Common myeloid progenitor, CD34-positive (primary cell): ENCODE measurements around the gene TNRC6C.

Experiments used
- CTCF ChIA-PET: fragments of 350-600 bp; sonication (Branson Sonifier 250); formaldehyde crosslinking; loops from one replicate; lab custom pipeline; 2021; ENCODE audit warnings: antibody characterized with exemption; lab: Charles Lee
- POLR2A ChIA-PET: fragments of 350-600 bp; sonication (Branson Sonifier 250); formaldehyde crosslinking; loops from one replicate; lab custom pipeline; 2021; ENCODE audit warnings: antibody characterized with exemption; lab: Charles Lee
- DNase-seq, 3 donors: peaks; one replicate each; pipeline versions ENCODE4 v3.0.0 to v3.0.0-alpha.2; 2013
- H3K27ac ChIP-seq, 2 experiments: 1 replicate in 1 of 2; 2 replicates in 1 of 2; pipeline ENCODE4 v1.7.0; 2013; ENCODE audit warnings: inconsistent platforms in 2 of 2, low read length in 2 of 2, mild to moderate bottlenecking in 2 of 2, low read depth in 1 of 2, moderate library complexity in 1 of 2; ENCODE audit not compliant: severe bottlenecking in 2 of 2, insufficient read depth in 1 of 2, poor library complexity in 1 of 2
- H3K27me3 ChIP-seq, 5 experiments: replicated peaks in 2 of 5; 1 replicate in 3 of 5; 2 replicates in 2 of 5; pipeline versions ENCODE4 v1.6.1 to v1.7.0; 2013; ENCODE audit warnings: low read length in 4 of 5, mild to moderate bottlenecking in 2 of 5, moderate library complexity in 2 of 5, inconsistent platforms in 1 of 5; ENCODE audit not compliant: insufficient read depth in 5 of 5, control insufficient read depth in 4 of 5
- H3K36me3 ChIP-seq, 4 experiments: 1 replicate in 2 of 4; 2 replicates in 2 of 4; pipeline versions ENCODE4 v1.6.1 to v1.7.0; 2013; ENCODE audit warnings: low read length in 3 of 4, control low read depth in 1 of 4, mild to moderate bottlenecking in 1 of 4; ENCODE audit not compliant: control insufficient read depth in 4 of 4, insufficient read depth in 4 of 4
- H3K4me1 ChIP-seq, 4 experiments: 1 replicate in 3 of 4; 2 replicates in 1 of 4; pipeline versions ENCODE4 v1.6.1 to v1.7.1; 2013; ENCODE audit warnings: low read length in 3 of 4, mild to moderate bottlenecking in 3 of 4, control low read depth in 1 of 4, inconsistent platforms in 1 of 4, moderate library complexity in 1 of 4; ENCODE audit not compliant: control insufficient read depth in 4 of 4, insufficient read depth in 4 of 4; ENCODE audit errors: control extremely low read depth in 1 of 4
- H3K4me3 ChIP-seq, 7 experiments: 1 replicate in 4 of 7; 2 replicates in 3 of 7; pipeline versions ENCODE4 v1.5.1 to v1.7.0; 2013; ENCODE audit warnings: mild to moderate bottlenecking in 7 of 7, low read length in 6 of 7, moderate library complexity in 6 of 7, inconsistent platforms in 2 of 7, low read depth in 2 of 7, control low read depth in 1 of 7; ENCODE audit not compliant: insufficient read depth in 4 of 7, control insufficient read depth in 1 of 7; ENCODE audit errors: extremely low read depth in 1 of 7
- H3K9me3 ChIP-seq, 5 experiments: 1 replicate in 4 of 5; 2 replicates in 1 of 5; pipeline versions ENCODE4 v1.6.1 to v1.7.1; 2013; ENCODE audit warnings: low read length in 4 of 5, mild to moderate bottlenecking in 2 of 5, inconsistent platforms in 1 of 5, low read depth in 1 of 5, moderate library complexity in 1 of 5; ENCODE audit not compliant: control insufficient read depth in 4 of 5, insufficient read depth in 2 of 5; ENCODE audit errors: control extremely low read depth in 1 of 5
- WGBS: methylation state at CpG from one replicate; pipeline ENCODE4 v1.1.5; 2013; ENCODE audit not compliant: insufficient coverage; 5-methylcytosine and 5-hydroxymethylcytosine counted together

The TNRC6C gene

GRCh38 chr17:77958716-77959125 lies 218 bp downstream of the TNRC6C start:
- H3K27me3 ChIP-seq: peaks cover 4 to 23% (median 16%) of the 10 kb centered on the region in 5 experiments
- ChIA-PET POLR2A (interaction anchor here (0.6 to 1.5 kb wide), 24 partner anchors 22 to 1251 kb away, joined by 3 to 16 read pairs (median 4); no protein-coding TSS in a partner anchor), CTCF (interaction anchor here (1.1 to 2.1 kb wide), 3 partner anchors 14 to 55 kb away, joined by 3 to 7 read pairs (median 4); no protein-coding TSS in a partner anchor)
- WGBS: 0% methylated on average over 55 of the region's 79 CpGs
- H3K27ac ChIP-seq: no peak overlapping the region
- no peak for DNase-seq
- H3K4me3 ChIP-seq: peak overlapping the region; percentile 32 to 96 (median 78)
- H3K9me3 ChIP-seq: no peaks in the 10 kb centered on the region
- H3K36me3 ChIP-seq: no peaks in the 10 kb centered on the region
- peaks cover 18 to 31% (median 28%) of the 10 kb centered on the region in 4 experiments for H3K4me1 ChIP-seq

- Histone ChIP-seq H3K9me3 (no peaks in the 10 kb centered on the region), H3K27me3 (peaks cover 4 to 23% (median 16%) of the 10 kb centered on the region in 5 experiments), H3K36me3 (no peaks in the 10 kb centered on the region), H3K4me1 (peaks cover 21 to 37% (median 31%) of the 10 kb centered on the region in 4 experiments), H3K27ac (no peak overlapping the region), H3K4me3 (peak overlapping the region; percentile 63 to 88 (median 78))
- ChIA-PET CTCF (interaction anchor here (1.1 to 2.1 kb wide), 2 partner anchors 15 to 54 kb away, joined by 4 to 7 read pairs; no protein-coding TSS in a partner anchor), POLR2A (interaction anchor here (0.6 to 1.0 kb wide), 2 partner anchors 23 to 186 kb away, joined by 3 to 6 read pairs; no protein-coding TSS in a partner anchor)
- 0% methylated on average over 65 of the region's 92 CpGs for WGBS
- DNase-seq: peak in 2 of 3 donors; percentile 44 to 57
Observed at GRCh38 chr17:77959126-77959925, 823 bp downstream of the TNRC6C start.

- Histone ChIP-seq H3K27ac (no peak overlapping the region), H3K4me1 (peaks cover 21 to 37% (median 31%) of the 10 kb centered on the region in 4 experiments), H3K4me3 (peak overlapping the region; percentile 63 to 88 (median 78)), H3K27me3 (peaks cover 4 to 23% (median 16%) of the 10 kb centered on the region in 5 experiments), H3K9me3 (no peaks in the 10 kb centered on the region), H3K36me3 (no peaks in the 10 kb centered on the region)
- ChIA-PET POLR2A (interaction anchor here (0.6 kb wide), 1 partner anchor 22 kb away, joined by 3 read pairs; no protein-coding TSS in a partner anchor), CTCF (no interaction called here)
- DNase-seq: peak in 1 of 3 donors; percentile 13
- WGBS: 50% methylated on average over 23 of the region's 23 CpGs
Observed at GRCh38 chr17:77959926-77960521, 1.5 kb downstream of the TNRC6C start.

GRCh38 chr17:77961741-77962140 lies 3.2 kb downstream of the TNRC6C start:
- Histone ChIP-seq H3K27me3 (peaks cover 1 to 16% (median 14%) of the 10 kb centered on the region in 5 experiments), H3K9me3 (no peaks in the 10 kb centered on the region), H3K4me3 (no peak overlapping the region), H3K36me3 (no peaks in the 10 kb centered on the region), H3K27ac (no peak overlapping the region), H3K4me1 (peaks cover 21 to 37% (median 31%) of the 10 kb centered on the region in 4 experiments)
- ChIA-PET CTCF (interaction anchor here (2.7 kb wide), 1 partner anchor 52 kb away, joined by 12 read pairs; no protein-coding TSS in a partner anchor), POLR2A (interaction anchor here (0.6 kb wide), 1 partner anchor 434 kb away, joined by 3 read pairs; no protein-coding TSS in a partner anchor)
- 100% methylated on average over 2 of the region's 4 CpGs for WGBS
- DNase-seq: no peak

GRCh38 chr17:77962348-77962747 lies 3.8 kb downstream of the TNRC6C start:
- Histone ChIP-seq H3K27me3 (peaks cover 0 to 13% (median 11%) of the 10 kb centered on the region in 5 experiments), H3K4me1 (peaks cover 18 to 33% (median 30%) of the 10 kb centered on the region in 4 experiments), H3K36me3 (no peaks in the 10 kb centered on the region), H3K27ac (no peak overlapping the region), H3K9me3 (no peaks in the 10 kb centered on the region), H3K4me3 (no peak overlapping the region)
- DNase-seq: no peak
- 96% methylated on average over 4 of the region's 6 CpGs for WGBS
- ChIA-PET POLR2A (interaction anchor here (0.6 kb wide), 1 partner anchor 433 kb away, joined by 3 read pairs; no protein-coding TSS in a partner anchor), CTCF (interaction anchor here (0.6 to 2.7 kb wide), 4 partner anchors 11 to 320 kb away, joined by 3 to 12 read pairs (median 9); no protein-coding TSS in a partner anchor)

- no peak overlapping the region for H3K27ac ChIP-seq
- CTCF ChIA-PET: interaction anchor here (2.0 to 2.7 kb wide), 3 partner anchors 10 to 50 kb away, joined by 8 to 12 read pairs (median 10); no protein-coding TSS in a partner anchor
- no peaks in the 10 kb centered on the region for H3K9me3 ChIP-seq
- no peaks in the 10 kb centered on the region for H3K36me3 ChIP-seq
- H3K4me1 ChIP-seq: peaks cover 17 to 25% (median 22%) of the 10 kb centered on the region in 4 experiments
- WGBS: 0% methylated on average over 1 of the region's 2 CpGs
- H3K4me3 ChIP-seq: no peak overlapping the region
- POLR2A ChIA-PET: interaction anchor here (1.2 kb wide), 1 partner anchor 21 kb away, joined by 5 read pairs; no protein-coding TSS in a partner anchor
- peak; percentile 74 to 94 (median 94) for DNase-seq
- peaks cover 0 to 13% (median 11%) of the 10 kb centered on the region in 5 experiments for H3K27me3 ChIP-seq
Observed at GRCh38 chr17:77963441-77963840, 4.9 kb downstream of the TNRC6C start.
